Right renal cortex interstitium (tissue), 3 donors: Measurements from ENCODE around the gene DLG2. TPM values are rescaled to one million over a fixed set of nuclear protein-coding genes. Genes with fewer than 3 reads are reported as not detected.
"Not testable (repeated sequence)": the region's sequence is repeated elsewhere in the genome, so short reads cannot be mapped to it uniquely, and the experiment has no call there.

Experiments
- DNase-seq, 3 donors: peaks; one replicate each; pipeline ENCODE4 v3.0.0-alpha.2; 2013; ENCODE audit warnings: low read depth in 3 of 3, low spot score in 2 of 3
- polyA plus RNA-seq, 3 donors: library from polyadenylated mRNA; unstranded; fragments of 120-200 nt; gene quantifications; one replicate each; pipeline ENCODE4 v1.2.1, GENCODE V29; 2013; ENCODE audit not compliant: insufficient read length in 3 of 3

Gene DLG2
- polyA plus RNA-seq, 3 donors, result 11.5 to 14.0 (median 13.3) TPM

GRCh38 chr11:85355921-85356320 lies 271.2 kb downstream of the DLG2 start:
- DNase-seq, result no peak

- DNase-seq, result not testable (repeated sequence)
Measured at GRCh38 chr11:85349539-85349938, 277.6 kb downstream of the DLG2 start.

DNA sequence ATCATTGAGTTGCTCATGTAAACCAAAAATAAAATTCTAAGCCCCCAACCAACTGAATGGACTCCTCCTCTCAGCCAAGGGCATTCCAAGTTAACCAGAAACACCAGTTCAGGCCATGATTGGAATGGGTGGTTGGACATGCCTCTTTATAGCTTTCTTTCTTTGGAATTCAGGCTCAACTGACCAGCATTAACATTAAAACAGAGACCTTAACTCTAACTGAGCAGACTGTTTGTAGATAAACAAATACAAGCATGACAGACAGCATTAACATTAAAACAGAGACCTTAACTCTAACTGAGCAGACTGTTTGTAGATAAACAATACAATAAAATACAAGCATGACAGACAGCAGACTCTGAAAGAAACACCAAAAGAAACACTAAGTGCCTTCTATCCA lies 278.2 kb downstream of the DLG2 start:
- DNase-seq, result no peak

DNA sequence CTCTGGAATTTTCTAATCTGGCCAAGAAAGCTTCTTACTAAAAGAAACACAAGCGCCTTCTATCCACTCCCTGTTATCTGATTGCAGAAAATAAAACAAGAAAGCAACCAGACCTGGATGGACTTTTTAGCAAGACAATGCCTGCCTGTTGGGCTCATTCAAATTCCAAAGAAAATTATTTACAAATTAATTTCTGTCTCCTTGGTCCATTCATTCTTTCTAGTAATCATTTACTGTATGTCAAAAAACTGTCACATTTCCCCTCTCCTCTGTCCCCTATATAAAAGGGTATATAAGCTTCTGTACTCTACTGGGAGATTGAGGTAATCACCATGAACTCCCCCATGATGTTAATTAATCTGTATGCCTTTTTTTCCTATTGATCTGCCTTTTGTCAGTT lies 279.9 kb downstream of the DLG2 start:
- DNase-seq, result no peak

GRCh38 chr11:85346484-85346883 lies 280.7 kb downstream of the DLG2 start:
- DNase-seq, result no peak

DNA sequence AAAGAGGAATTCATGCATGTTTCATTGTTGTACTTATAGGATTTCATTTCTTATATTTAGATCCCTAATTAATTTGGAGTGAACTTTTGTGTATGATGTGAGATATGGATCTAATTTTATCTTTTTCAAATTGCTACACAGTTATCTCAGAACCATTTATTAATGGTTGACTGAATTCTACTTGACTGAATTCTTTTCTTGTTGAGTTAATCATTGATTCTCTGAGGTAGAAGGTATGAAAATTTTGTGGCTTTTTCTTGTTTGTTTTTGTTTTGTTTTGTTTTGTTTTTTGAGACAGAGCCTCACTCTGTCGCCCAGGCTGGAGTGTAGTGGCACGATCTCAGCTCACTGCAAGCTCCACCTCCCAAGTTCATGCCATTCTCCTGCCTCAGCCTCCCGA lies 286.3 kb downstream of the DLG2 start:
- DNase-seq, result not testable (repeated sequence)

DNA sequence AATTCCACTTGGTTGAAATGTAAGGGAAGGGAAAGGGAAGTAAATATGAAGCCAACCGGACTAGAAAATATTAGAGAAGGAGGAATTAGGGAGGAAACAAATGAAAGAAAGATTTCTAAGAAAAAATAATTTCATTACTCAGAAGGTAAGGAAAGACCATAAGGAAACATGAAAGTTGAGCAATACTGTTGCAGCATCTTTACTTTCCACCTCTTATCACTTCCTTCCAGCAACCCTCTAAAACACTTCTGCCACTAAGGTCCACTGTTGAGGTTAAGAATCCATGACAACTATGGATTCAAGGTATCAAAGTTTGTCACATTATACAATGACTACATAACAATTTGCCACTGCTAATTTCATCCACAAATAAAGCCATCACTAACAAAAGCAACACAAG lies 308.6 kb downstream of the DLG2 start:
- no peak for DNase-seq

DNA sequence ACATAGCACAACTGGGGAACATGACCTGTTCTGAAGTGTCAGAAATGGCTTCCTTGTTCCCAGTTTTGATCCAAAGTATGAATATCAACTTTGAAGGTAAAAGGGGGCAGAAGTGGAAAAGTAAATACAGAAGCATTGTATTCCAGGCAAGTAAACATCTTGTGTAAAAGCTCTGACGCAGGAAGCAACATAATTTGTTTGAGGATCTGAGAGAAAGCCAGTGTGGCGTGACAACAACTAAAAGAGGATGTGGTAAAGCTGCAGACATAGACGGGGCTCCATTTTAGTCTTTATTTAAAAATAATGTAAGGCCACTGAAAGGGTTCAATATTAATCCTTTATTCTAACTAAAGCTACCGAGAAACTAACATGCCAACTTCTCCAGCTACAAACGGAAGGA lies 310.2 kb downstream of the DLG2 start:
- DNase-seq, result no peak

- DNase-seq, result no peak
Measured at GRCh38 chr11:85313741-85314140, 313.4 kb downstream of the DLG2 start.

GRCh38 chr11:85310479-85310878 lies 316.7 kb downstream of the DLG2 start:
- no peak for DNase-seq

- DNase-seq, result no peak
Measured at GRCh38 chr11:85307366-85307765, 319.8 kb downstream of the DLG2 start.

DNA sequence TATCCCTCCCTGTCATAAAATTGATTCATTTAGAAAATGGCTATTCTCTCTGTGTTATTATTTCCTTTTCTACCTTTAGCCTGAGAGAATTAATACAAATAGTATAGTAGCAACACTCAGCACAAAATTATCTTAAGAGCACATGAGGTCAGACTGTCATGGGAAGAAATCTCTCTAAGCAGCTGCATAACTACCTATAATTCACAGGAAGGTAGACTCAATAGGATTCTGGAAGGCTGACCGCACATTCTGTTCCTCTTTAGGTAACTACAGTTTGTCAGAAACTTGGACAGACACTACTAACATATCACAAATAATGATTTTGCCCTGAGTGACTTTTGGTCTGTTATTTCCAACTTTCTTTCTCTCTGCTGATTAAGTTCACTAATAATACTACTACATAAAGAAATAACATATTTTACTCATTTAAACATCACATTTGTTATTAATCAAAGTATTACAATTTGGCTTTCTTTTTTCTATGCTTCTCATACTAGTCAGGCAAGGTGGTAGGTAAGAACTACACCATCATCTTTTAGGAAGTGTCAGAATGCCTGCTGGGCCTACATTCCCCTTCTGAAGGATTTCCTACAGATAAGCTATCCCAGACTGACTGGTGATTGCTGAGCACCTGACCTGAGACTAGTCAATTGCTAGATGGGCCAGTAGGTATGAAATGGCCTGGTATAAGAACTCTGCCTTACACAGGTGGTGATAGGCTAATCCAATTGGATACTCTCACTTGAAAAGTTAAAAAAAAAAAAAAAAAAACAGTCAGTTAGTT lies 325.1 kb downstream of the DLG2 start:
- no peak for DNase-seq

DNA sequence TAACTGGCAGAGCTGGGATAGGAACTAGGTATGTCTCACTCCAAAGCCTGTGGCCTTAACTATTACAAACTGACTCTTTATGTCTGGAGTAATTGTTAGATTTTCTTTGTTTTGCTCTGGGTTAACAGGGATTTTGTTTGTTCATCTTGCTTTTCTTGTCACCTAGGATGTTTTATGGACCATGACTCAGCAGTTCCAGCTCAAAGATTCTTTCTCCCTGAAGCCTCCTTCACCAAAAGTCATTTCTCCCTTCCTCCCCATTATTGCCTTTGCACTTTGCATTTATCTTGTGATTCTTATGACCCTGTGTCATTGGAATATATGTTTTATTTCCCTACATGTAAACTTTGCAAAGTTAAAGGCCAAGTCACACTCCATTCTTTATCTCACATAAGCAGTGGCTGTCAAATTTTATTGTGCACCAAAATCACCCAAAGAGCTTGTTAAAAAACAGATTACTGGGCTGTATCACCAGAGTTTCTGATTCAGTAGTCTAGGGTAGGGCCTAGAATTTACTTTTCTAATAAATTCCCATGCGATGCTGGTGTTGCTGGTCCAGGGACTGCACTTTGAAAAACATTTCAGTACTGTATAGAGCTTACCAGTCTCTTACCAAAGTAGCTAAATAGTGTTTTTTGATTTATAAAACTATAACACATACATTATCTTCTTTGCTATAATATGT lies 327.7 kb downstream of the DLG2 start:
- DNase-seq, result peak; percentile 29 to 47 (median 45)

GRCh38 chr11:85295694-85296271 lies 331.4 kb downstream of the DLG2 start:
- DNase-seq, result no peak

DNA sequence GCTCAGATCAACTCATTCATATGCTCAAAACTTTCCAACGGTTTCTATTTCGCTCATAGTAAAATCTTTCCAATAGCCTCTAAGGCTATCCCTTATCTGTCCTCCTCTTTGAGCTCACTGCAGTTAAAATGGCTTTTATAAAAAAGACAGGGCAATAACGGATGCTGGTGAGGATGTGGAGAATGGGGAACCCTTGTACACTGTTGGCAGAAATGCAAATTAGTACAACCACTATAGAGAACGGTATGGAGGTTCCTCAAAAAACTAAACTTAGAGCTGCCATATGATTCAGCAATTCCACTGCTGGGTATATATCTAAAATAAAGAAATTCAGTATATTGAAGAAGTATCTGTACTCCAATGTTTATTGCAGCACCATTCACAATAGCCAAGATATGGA lies 345.6 kb downstream of the DLG2 start:
- no peak for DNase-seq

- DNase-seq, result no peak
Measured at GRCh38 chr11:85279267-85279666, 347.9 kb downstream of the DLG2 start.

DNA sequence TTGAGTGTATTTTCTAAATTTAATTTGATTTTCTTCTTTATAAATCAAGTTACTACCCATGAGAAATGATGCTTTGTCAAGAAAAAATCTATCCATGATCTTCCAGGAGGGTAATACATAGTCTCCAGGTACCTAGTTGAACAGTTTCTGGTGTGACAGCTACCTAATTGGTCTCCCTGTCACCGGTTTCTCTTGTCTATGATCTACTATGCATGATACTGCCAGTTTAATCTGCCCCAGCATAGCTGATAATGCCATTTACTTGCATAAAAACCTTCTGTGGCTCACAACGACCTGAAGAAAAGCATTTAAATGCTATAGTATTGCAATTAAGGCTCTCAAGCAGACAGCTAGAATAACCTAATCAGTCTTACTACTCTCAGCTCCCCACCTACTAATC lies 349.5 kb downstream of the DLG2 start:
- DNase-seq, result no peak

DNA sequence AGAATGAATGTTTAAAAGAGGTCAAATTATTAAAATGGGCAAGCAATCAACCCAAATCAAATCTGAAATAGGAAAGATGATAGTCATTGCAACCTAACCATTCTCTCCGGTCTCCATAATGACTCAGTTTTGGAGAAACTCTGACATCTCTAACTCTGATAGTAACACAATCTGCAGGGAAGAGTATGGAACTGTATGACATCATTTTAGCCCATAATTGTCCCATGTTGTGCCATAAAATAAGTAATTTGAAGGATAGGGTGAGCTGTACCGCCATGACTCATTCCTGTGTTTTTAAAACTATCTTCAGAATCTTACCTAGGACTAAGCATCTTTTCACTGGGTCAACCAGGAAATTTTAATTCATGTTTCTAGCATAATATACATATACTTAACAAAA lies 350.8 kb downstream of the DLG2 start:
- DNase-seq, result no peak

- DNase-seq, result not testable (repeated sequence)
Measured at GRCh38 chr11:85270315-85270714, 356.8 kb downstream of the DLG2 start.

DNA sequence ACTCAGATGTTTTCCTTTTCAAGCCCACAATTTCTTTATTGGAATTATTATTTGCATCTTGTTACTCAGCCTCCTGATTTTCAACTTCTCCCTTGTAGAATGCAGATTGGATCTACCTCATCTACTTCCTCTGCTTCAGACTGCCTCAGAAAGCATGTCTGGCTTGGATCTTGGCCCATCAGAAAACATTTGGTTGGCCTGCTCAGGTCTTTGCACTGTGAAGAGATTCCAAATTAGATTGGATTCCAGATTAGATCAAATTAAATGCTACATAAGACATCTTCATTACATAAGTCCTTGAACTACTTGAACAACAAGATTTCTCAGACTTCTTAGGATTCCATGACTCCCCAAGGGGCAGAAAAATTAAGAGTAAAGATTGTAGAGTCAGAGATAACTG lies 358.0 kb downstream of the DLG2 start:
- DNase-seq, result no peak

GRCh38 chr11:85266646-85267045 lies 360.5 kb downstream of the DLG2 start:
- DNase-seq, result no peak

DNA sequence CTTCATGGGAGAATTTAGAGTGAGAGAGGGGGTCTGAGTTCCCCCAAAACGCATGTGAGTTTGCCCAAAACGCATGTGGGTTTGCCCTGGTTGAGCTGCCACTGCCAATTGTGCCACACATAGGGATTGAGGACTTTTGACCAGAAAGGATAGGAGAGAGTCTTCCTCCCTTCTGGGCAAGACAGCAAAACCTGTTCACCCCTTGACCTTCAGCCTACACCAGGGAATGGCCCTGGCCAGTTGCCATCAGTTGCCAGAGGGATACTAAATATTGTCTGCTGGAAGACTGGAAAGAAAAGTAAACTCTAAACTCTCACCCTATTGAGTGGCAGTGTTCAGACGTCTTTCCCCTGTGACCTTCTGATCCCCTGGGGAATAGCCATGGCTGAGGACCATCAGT lies 363.8 kb downstream of the DLG2 start:
- DNase-seq, result no peak
